ENCODE data around the gene RPS15. TPM values are rescaled to one million over a fixed set of nuclear protein-coding genes. Genes with fewer than 3 reads are reported as not detected.

Gene RPS15
- total and polyA plus RNA-seq, 2 donors (not counting 3 experiments of a cell fraction or from before 2014, with no cell fraction given) = 1,260 to 3,270 TPM

DNA sequence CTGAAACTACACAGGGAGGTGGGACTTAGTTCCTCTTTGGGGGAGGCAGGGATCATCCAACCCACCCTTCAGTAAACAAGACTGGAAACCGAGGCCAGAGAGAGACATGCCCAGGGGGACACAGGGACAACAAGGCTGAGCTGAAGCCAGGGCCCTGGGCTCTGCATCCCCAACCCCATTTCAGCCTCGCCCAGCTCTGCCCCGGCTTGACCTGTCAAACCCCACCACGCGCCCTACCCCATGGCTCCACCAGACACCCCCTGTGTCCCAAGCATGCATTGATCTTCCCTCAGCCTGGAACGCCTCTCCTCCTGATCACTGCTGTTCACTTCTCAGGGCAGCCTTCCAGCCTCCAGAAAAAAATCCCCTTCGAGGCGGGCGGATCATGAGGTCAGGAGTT, 9.7 kb downstream of the RPS15 start:
- Histone ChIP-seq H2AFZ (ENCODE audit: low read depth, low read length) (no peak overlapping the region), H3K4me1 (ENCODE audit: control insufficient read depth, extremely low read depth, insufficient read depth, low read length) (no peaks in the 10 kb centered on the region), H3K4me2 (ENCODE audit: insufficient read depth, low read length) (no peak overlapping the region), H3K4me3 (replicated peaks in 1 of 3; ENCODE audit: insufficient read depth in 1 of 3, low read depth in 1 of 3, low read length in 3 of 3) (no peak overlapping the region), H3K9ac (replicated peaks; ENCODE audit: extremely low read depth, insufficient read depth, low read length) (no peak overlapping the region), H3K9me1 (replicated peaks; ENCODE audit: control insufficient read depth, extremely low read depth, insufficient read depth, low read length) (no peaks in the 10 kb centered on the region), H3K79me2 (ENCODE audit: control insufficient read depth, insufficient read depth, low read length) (no peaks in the 10 kb centered on the region), H3K27ac (ENCODE audit: insufficient read depth, low read depth, low read length) (no peak overlapping the region), H3K9me3 (replicated peaks; ENCODE audit: control insufficient read depth, insufficient read depth, low read length) (no peaks in the 10 kb centered on the region), H3K27me3 (ENCODE audit: control insufficient read depth in 2 of 2, insufficient read depth in 2 of 2, low read length in 2 of 2) (peaks cover 30 to 43% of the 10 kb centered on the region in 2 experiments), H4K20me1 (replicated peaks; ENCODE audit: control insufficient read depth, extremely low read depth, insufficient read depth, low read length) (no peaks in the 10 kb centered on the region), H3K36me3 (ENCODE audit: control insufficient read depth in 2 of 2, extremely low read depth in 1 of 2, insufficient read depth in 2 of 2, low read length in 2 of 2) (no peaks in the 10 kb centered on the region)
- TF ChIP-seq MYC (IDR thresholded peaks at IDR 0.05; ENCODE audit: low read depth, low read length) (no peak), JUN (IDR thresholded peaks at IDR 0.05; ENCODE audit: borderline replicate concordance, insufficient read depth, insufficient read length, low read depth) (no peak), POLR2AphosphoS5 (IDR thresholded peaks at IDR 0.05; ENCODE audit: insufficient read depth, low read depth, low read length) (no peak)
- dilution Hi-C loops (cut with MboI; ENCODE audit: extremely low pct_ligation_motif_present, low sequenced_read_pairs) (no loop called here), intact Hi-C loops (cut with micrococcal nuclease) (no loop called here)
- POLR2A ChIA-PET = no interaction called here
- FAIRE-seq = no peak
- CTCF ChIA-PET = no interaction called here
- DNase-seq (ENCODE audit: low read depth, low spot score) = no peak
- no TSS peak for BruUV-seq (replicated peaks)

DNA sequence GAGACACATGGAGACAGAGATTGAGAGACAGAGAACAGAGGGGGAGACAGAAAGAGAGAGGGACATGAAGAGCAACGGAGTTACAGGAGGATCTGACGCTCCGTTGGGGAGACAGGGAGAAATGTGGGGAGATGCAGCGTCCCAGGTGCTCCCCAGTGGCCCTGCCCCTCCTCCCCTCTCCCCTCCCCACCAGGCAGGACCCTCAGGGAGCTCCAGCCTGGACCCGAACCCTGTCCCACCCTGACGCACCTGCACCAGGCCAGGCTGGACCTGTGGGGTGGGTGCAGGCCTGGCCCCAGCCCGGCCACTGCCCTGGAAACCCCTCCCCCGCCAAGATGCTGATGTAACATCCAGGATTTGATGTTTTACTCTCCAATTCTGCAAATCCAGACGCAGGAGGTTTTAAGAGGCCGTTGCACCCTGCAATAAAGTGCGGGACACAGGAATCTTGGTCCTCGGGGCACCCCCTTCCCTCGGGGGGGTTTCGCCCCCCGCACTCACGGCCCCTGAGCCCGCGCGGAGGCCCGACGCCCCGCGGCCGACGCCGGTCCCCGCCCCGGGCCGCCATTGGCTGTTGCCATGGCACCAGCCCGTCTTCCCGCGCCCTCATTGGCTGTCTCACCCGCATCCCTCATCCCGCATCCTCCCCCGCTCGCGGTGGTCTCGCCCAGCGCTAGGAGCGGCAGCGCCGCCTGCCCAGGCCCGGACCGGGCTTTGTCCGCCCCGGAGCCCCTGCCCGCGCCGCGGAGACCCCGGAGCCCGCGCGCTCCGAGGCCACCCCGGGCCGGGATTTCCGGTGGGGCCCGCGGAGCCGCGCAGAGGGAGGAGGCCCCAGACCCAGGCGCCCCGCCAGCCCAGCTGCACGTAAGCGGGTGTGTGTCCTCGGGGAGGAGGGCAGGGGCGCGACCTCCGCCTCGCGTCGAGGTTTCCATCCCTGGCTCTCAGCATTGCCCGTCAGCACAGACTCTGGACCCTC, 11.6 kb downstream of the RPS15 start, which contains the start of gene APC2:
TSS of gene APC2 (plus strand) at position 655 of the 976 bp plus-strand sequence. CDS start 2,881 bp downstream, outside the sequence.
- Histone ChIP-seq H3K36me3 (ENCODE audit: control insufficient read depth in 2 of 2, extremely low read depth in 1 of 2, insufficient read depth in 2 of 2, low read length in 2 of 2) (no peaks in the 10 kb centered on the region), H3K4me3 (replicated peaks in 1 of 3; ENCODE audit: insufficient read depth in 1 of 3, low read depth in 1 of 3, low read length in 3 of 3) (no peak within 1 kb of the TSS), H2AFZ (ENCODE audit: low read depth, low read length) (no peak within 1 kb of the TSS), H3K9me1 (replicated peaks; ENCODE audit: control insufficient read depth, extremely low read depth, insufficient read depth, low read length) (no peaks in the 10 kb centered on the region), H3K4me2 (ENCODE audit: insufficient read depth, low read length) (no peak within 1 kb of the TSS), H3K27ac (ENCODE audit: insufficient read depth, low read depth, low read length) (no peak within 1 kb of the TSS), H3K9ac (replicated peaks; ENCODE audit: extremely low read depth, insufficient read depth, low read length) (no peak within 1 kb of the TSS), H3K79me2 (ENCODE audit: control insufficient read depth, insufficient read depth, low read length) (no peaks in the 10 kb centered on the region), H3K4me1 (ENCODE audit: control insufficient read depth, extremely low read depth, insufficient read depth, low read length) (no peaks in the 10 kb centered on the region), H3K9me3 (replicated peaks; ENCODE audit: control insufficient read depth, insufficient read depth, low read length) (no peaks in the 10 kb centered on the region), H3K27me3 (ENCODE audit: control insufficient read depth in 2 of 2, insufficient read depth in 2 of 2, low read length in 2 of 2) (peaks cover 30 to 43% of the 10 kb centered on the region in 2 experiments), H4K20me1 (replicated peaks; ENCODE audit: control insufficient read depth, extremely low read depth, insufficient read depth, low read length) (no peaks in the 10 kb centered on the region)
- dilution Hi-C loops (cut with MboI; ENCODE audit: extremely low pct_ligation_motif_present, low sequenced_read_pairs) (no loop called here), intact Hi-C loops (cut with micrococcal nuclease) (no loop called here)
- ChIA-PET POLR2A (no interaction called here), CTCF (no interaction called here)
- DNase-seq (ENCODE audit: low read depth, low spot score) (no peak), FAIRE-seq (no peak)
- no TSS peak for BruUV-seq (replicated peaks)
- TF ChIP-seq POLR2A (IDR thresholded peaks at IDR 0.05; ENCODE audit: low read depth, low read length) (no peak), FOS (IDR thresholded peaks at IDR 0.05; ENCODE audit: borderline replicate concordance, insufficient read depth, low read length) (no peak)
